Thyroid gland (tissue), 4 donors: Measurements from ENCODE around the gene SOX21. TPM values are rescaled to one million over a fixed set of nuclear protein-coding genes. Genes with fewer than 3 reads are reported as not detected.

Source experiments
- DNase-seq, 2 donors: peaks; one replicate each; pipeline ENCODE4 v3.0.0-alpha.2; 2019
- H3K27ac ChIP-seq, 3 donors: fragments of 200-600 bp; sonication (generic); 1 replicate in 2 of 3; 2 replicates in 1 of 3; pipeline ENCODE4 v1.5.1; 2016 to 2019; ENCODE audit warnings: mild to moderate bottlenecking in 1 of 3, moderate library complexity in 1 of 3
- H3K27me3 ChIP-seq: fragments of 200-600 bp; sonication (generic); one replicate; pipeline ENCODE4 v1.5.1; 2019
- H3K36me3 ChIP-seq, 2 donors: fragments of 200-600 bp; sonication (generic); one replicate each; pipeline ENCODE4 v1.5.1; 2016 to 2019
- H3K4me1 ChIP-seq, 2 donors: fragments of 200-600 bp; sonication (generic); one replicate each; pipeline ENCODE4 v1.5.1; 2017 to 2019
- H3K4me3 ChIP-seq, 3 donors: fragments of 200-600 bp; sonication (generic); replicated peaks in 1 of 3; 1 replicate in 2 of 3; 2 replicates in 1 of 3; pipeline ENCODE4 v1.5.1; 2016; ENCODE audit warnings: mild to moderate bottlenecking in 1 of 3
- H3K9me3 ChIP-seq: fragments of 200-600 bp; sonication (generic); one replicate; pipeline ENCODE4 v1.5.1; 2017
- POLR2A ChIP-seq, 2 donors: fragments of 450-650 bp; IDR thresholded peaks; one replicate each; pipeline ENCODE4 v1.6.1; 2017; ENCODE audit warnings: antibody characterized with exemption in 2 of 2, mild to moderate bottlenecking in 2 of 2, moderate library complexity in 1 of 2
- WGBS, 2 donors: methylation state at CpG; one replicate each; pipeline ENCODE4 v1.1.5; 2017; 5-methylcytosine and 5-hydroxymethylcytosine counted together
- intact Hi-C: fragments of 100-400 bp; cut with DNase I; formaldehyde crosslinking; loops from one replicate; pipeline ENCODE4 v1.15.1; 2023
- small RNA-seq: library from RNA; depleted of rRNA; stranded (forward); fragments of <200 nt; gene quantifications from one replicate; pipeline ENCODE3, GENCODE V24; 2016
- total RNA-seq, 4 donors: library from RNA; depleted of rRNA; stranded (reverse); fragments of >200 nt; gene quantifications; one replicate each; pipeline ENCODE4 v1.2.3, GENCODE V29; 2016
- TF ChIP-seq, protein P1 (sequence below), 6 experiments: fragments of 200-600 bp in 3 of 6; fragments of 450-650 bp in 3 of 6; sonication (generic) in 3 of 6; IDR thresholded peaks; one replicate each; pipeline ENCODE4 v1.5.1; 2016 to 2019; ENCODE audit warnings: antibody characterized with exemption in 6 of 6, mild to moderate bottlenecking in 2 of 6, inconsistent platforms in 1 of 6, moderate library complexity in 1 of 6

SOX21 gene
- total RNA-seq, 4 donors from 2014 or later: 0.20 to 0.22 TPM; not detected in 2

DNA sequence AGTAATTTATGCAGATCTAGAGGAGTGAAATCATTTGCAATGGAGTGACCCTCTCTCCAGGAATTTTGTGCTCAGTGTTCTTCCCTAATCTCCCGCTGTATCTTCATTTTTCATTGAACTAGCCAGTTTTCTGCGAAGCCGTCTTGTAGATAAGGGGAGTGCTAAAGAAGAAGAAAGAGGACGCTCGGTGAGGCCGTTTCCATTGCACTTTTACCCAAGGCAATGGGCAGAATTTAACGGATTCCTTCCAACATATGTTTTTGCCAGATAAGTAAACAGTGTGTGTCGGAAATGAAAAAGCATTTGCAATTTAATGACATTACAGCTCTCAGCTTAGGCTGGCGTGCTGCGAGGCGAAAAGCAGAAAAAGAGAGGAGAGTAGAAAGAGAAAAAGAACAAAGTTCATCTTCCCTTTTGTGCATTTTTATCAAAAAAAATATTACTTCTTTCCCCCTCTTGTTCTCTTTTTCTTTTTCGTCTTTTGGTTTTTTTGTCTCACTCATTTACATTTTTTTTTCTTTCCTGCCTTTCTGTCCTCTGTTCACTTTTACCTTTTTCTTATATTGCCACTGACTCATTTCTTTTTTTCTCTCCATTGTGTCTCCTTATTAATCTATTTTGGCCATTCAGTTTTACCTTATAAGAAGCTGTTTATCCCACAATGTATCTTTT is 49.9 kb downstream of the SOX21 start:
- no peaks in the 10 kb centered on the region for H3K4me1 ChIP-seq
- no peaks in the 10 kb centered on the region for H3K9me3 ChIP-seq
- no peak overlapping the region for H3K4me3 ChIP-seq
- TF ChIP-seq, protein P1, sequence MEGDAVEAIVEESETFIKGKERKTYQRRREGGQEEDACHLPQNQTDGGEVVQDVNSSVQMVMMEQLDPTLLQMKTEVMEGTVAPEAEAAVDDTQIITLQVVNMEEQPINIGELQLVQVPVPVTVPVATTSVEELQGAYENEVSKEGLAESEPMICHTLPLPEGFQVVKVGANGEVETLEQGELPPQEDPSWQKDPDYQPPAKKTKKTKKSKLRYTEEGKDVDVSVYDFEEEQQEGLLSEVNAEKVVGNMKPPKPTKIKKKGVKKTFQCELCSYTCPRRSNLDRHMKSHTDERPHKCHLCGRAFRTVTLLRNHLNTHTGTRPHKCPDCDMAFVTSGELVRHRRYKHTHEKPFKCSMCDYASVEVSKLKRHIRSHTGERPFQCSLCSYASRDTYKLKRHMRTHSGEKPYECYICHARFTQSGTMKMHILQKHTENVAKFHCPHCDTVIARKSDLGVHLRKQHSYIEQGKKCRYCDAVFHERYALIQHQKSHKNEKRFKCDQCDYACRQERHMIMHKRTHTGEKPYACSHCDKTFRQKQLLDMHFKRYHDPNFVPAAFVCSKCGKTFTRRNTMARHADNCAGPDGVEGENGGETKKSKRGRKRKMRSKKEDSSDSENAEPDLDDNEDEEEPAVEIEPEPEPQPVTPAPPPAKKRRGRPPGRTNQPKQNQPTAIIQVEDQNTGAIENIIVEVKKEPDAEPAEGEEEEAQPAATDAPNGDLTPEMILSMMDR (IDR thresholded peaks at IDR 0.05): no peak
- no peak for TF ChIP-seq POLR2A (IDR thresholded peaks at IDR 0.05)
- H3K27ac ChIP-seq: no peak overlapping the region
- H3K27me3 ChIP-seq: no peaks in the 10 kb centered on the region
- 60 to 70% methylated on average over 12 of the region's 12 CpGs for WGBS, 2 donors
- intact Hi-C loops: no loop called here
- no peak for DNase-seq
- no peaks in the 10 kb centered on the region for H3K36me3 ChIP-seq

DNA sequence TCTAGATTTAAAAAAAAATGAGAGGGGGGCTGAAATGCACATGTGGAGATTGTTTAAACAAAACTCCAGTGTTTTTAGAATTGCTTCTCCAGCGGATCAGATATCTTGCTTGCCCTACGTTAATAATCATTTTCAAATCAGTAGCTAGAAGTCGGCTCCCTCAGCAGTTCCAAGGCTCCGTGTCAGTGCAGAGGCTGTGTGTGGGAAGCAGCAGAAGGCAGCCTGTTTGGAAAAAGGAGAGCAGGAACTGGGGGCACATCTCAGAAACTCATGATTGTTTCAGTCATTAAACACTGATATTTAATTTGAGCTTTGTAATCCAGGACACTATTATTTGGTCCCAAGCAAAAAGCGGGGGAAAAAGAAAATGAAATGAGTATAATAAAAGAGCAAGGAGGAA is 50.9 kb downstream of the SOX21 start:
- H3K9me3 ChIP-seq: no peaks in the 10 kb centered on the region
- no peak overlapping the region for H3K4me3 ChIP-seq
- no peaks in the 10 kb centered on the region for H3K4me1 ChIP-seq
- no peak overlapping the region for H3K27ac ChIP-seq
- TF ChIP-seq, protein P1 (IDR thresholded peaks at IDR 0.05): no peak
- no peak for TF ChIP-seq POLR2A (IDR thresholded peaks at IDR 0.05)
- no peaks in the 10 kb centered on the region for H3K36me3 ChIP-seq
- no peaks in the 10 kb centered on the region for H3K27me3 ChIP-seq
- 71 to 79% methylated on average over 5 of the region's 5 CpGs for WGBS, 2 donors
- DNase-seq: no peak
- intact Hi-C loops: no loop called here

DNA sequence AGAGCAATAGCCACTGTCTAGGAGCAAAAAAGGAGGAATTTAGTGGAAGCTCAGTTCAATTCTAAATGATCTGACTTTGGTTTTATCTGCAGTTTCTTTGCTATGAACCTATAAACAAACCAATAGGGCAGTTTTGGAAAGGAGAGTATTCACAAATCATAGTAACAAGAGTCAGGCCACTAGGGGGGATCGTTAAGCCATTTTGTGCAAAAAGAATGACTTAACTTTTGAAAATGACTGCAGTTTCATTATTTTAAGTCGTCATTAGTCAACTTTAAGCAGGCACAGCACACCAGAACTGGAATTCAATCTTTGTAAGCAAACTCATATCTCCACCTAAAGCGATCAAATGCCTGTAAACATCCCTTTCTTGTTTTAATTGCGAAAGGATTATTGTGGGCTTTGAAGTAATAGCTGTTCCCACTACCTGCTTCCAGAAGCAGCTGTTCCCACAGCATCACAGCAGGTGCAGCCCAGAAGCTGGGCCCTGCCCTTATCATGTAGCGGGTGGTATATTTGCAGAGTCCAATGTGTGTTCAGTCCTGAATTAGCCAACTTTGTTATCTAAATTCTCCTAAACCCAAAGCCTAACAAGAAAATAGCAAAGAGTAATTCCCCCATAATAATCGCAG is 51.5 kb downstream of the SOX21 start:
- no peaks in the 10 kb centered on the region for H3K27me3 ChIP-seq
- no peak for TF ChIP-seq POLR2A (IDR thresholded peaks at IDR 0.05)
- TF ChIP-seq, protein P1 (IDR thresholded peaks at IDR 0.05): no peak
- 44 to 47% methylated on average over 6 of the region's 6 CpGs for WGBS, 2 donors
- DNase-seq: no peak
- intact Hi-C loops: no loop called here
- no peak overlapping the region for H3K4me3 ChIP-seq
- H3K4me1 ChIP-seq: no peaks in the 10 kb centered on the region
- H3K36me3 ChIP-seq: no peaks in the 10 kb centered on the region
- H3K9me3 ChIP-seq: no peaks in the 10 kb centered on the region
- H3K27ac ChIP-seq: no peak overlapping the region

Small RNA genes lying within 50 kb of the gene (small RNA-seq; reads per million reads assigned to genes)
- not detected for gene RN7SL585P

Other genes starting within 250 kb of the SOX21 start
- gene DCT, start 232.9 kb downstream of the SOX21 start, total RNA-seq: under 1 TPM in 3 of 4 donors, not detected in 1; 0.11 to 0.40 (median 0.20) TPM
- 10 to 100 TPM; 15.8 to 25.2 (median 20.4) TPM for gene TGDS, start 116.4 kb downstream of the SOX21 start, total RNA-seq
- gene GPR180, start 110.7 kb downstream of the SOX21 start, total RNA-seq: 10 to 100 TPM; 10.4 to 13.3 (median 10.9) TPM